DMS153 treated with DMSO at 0.1 percent for 48 hours (cell line): Measurements from ENCODE around the gene C5AR2.
"Not testable (repeated sequence)": the region's sequence is repeated elsewhere in the genome, so short reads cannot be mapped to it uniquely, and the experiment has no call there.

Experiments
- DNase-seq: peaks from one replicate; lab custom pipeline; 2025; ENCODE audit not compliant: unreplicated experiment; lab: John Stamatoyannopoulos, UW

The C5AR2 gene

GRCh38 chr19:47331931-47332547 is at the start of gene C5AR2:
Gene C5AR2, plus strand, starts transcription at chr19:47332175. Its CDS starts 8,625 bp downstream, at chr19:47340800.
- DNase-seq: no peak

DNA sequence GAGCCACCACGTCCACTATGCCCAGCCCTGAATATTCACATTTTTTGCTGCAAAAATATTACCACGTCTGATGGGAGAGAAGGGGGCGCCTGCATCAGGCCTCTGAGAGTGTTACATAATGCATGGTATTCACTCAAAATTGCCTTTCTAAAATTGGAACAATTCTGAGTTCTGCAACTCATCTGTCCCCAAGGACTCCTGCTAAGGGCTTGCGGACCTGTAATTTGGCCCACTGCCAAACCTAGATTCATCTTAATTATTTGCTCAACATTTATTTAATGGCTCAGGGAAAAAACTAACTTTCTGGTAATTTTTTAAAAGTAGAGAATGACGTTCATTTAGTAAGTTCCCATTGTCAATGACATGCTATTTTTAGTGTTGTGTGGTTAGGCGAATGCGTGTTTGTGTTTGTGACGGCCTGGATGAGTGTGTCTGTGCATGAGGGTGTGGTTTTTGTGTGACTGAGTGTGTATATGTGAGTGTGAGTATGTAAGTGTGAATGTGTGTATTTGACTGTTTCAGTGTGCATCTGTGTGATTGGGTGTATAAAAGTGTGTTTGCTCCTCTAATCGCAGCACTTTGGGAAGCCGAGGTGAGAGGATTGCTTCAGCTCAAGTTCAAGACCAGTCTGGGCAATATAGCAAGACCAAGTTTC is 48.4 kb upstream of the C5AR2 start:
- DNase-seq: no peak

GRCh38 chr19:47284324-47284899 is 47.6 kb upstream of the C5AR2 start:
- peak; percentile 11 for DNase-seq

- DNase-seq: peak; percentile 91
Observed at GRCh38 chr19:47296036-47296435, 35.9 kb upstream of the C5AR2 start.

- not testable (repeated sequence) for DNase-seq
Observed at GRCh38 chr19:47300867-47301266, 31.1 kb upstream of the C5AR2 start.

DNA sequence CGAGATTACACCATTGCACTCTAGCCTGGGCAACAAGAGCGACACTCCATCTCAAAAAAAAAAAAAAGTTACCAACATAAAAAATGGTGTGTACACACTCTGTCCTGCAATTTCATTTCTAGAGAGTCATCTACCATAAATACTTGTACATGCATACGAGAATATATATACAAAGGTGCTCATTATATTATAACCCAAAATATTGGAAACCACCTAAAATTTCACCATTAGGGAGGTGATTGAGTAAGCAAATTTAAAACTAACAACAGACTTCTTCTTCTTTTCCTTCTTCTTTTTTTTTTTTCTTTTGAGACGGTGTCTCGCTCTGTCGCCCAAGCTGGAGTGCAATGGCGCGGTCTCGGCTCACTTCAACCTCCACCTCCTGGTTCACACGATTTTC is 29.7 kb upstream of the C5AR2 start:
- no peak for DNase-seq

DNA sequence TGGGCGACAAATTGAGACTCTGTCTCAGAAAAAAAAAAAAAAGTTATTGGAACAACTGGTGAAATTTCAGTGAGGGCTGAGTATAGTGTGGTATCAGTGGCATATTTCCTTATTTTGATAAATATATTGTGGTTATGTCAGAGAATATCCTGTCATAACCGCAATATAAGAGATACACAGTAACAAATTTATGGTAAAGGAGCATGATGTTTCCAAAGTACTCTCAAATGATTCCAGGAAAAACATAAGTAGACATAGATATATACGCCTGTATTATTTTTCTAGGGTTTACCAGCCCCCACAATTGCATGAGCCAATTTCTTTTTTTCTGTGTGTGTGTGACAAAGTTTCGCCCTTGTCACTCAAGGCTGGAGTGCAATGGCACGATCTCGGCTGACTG is 28.0 kb upstream of the C5AR2 start:
- DNase-seq: no peak

DNA sequence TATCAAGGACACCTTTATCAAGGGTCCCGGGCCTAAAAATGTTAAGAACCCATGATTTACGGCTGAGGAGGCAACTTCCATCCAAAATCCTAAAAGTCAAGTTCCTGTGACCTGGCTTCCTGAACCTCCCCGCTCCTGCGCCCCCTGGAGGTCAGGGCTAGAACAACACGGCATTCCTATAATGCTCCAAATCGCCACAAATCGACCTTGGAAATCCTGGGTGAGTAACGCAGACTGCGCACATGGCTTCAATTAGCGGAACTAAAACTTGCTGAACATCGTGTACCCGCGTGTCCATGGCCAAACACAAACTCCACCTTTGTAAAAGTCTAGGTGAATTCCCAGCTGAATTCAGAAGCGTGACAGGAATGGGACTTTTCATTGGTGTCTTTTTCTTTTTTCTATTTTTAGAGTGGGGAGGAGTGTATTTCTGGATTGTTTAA is 26.6 kb upstream of the C5AR2 start:
- DNase-seq: peak; percentile 25

GRCh38 chr19:47306303-47306702 is 25.7 kb upstream of the C5AR2 start:
- no peak for DNase-seq

DNA sequence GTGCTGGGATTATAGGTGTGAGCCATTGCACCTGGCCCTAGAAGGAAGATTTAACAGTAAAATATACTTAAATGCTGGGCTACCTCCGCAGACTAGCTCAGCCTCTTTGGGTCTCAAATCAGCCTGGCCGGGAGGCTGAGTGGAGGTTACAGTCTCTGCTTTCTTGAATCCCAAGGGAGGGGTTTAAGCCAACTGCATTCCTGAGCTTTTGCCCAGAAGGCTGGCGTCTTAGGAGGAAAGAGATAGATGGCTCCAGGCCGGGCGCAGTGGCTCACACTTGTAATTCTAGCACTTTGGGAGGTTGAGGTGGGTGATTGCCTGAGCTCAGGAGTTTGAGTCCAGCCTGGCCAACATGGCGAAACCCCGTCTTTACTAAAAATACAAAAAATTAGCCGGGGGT is 22.9 kb upstream of the C5AR2 start:
- DNase-seq: no peak

DNA sequence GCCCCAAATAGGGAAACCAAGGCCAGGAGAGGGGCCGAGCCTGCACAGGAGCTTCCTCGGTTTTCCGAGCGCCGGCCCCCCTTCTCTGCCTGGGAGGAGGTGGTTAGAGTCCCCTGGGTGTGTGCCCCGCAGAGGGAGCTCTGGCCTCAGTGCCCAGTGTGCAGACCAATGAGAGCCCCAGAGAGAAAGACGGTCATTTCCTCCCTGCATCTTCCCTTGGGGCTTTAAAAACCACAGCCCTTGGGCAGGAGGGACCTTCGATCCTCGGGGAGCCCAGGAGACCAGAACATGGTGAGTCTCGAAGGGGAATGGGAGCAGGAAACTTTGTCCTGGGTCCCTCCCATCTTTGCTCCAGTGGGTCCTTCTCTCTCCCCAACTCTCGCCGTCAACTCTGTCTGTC is 22.4 kb upstream of the C5AR2 start, which contains the start of gene C5AR1:
TSS of gene C5AR1 (plus strand) at position 254 of the 400 bp plus-strand sequence. CDS start at position 289, 35 bp downstream.
- DNase-seq: no peak

DNA sequence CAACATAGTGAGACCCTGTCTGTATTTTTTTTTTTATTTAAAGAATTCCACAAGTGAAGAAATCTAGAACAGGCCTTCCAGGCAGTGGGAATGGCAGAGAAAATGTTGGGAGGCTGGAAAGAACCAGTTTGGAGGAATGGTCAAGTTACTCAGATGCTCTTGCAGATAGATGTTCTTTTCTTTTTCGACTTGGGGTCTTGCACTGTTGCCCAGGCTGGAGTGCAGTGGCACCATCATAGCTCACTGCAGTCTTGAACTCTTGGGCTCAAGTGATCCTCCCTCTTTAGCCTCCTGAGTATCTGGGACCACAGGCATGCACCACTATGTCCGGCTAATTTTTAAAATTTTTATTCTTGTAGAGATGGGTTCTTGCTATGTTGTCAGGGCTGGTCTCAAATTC is 21.7 kb upstream of the C5AR2 start:
- no peak for DNase-seq

GRCh38 chr19:47310819-47311218 is 21.2 kb upstream of the C5AR2 start:
- peak; percentile 8 for DNase-seq

- DNase-seq: no peak
Observed at GRCh38 chr19:47312366-47313006, 19.5 kb upstream of the C5AR2 start.

GRCh38 chr19:47313754-47314295 is 18.1 kb upstream of the C5AR2 start:
- no peak for DNase-seq

- no peak for DNase-seq
Observed at GRCh38 chr19:47315125-47315821, 16.7 kb upstream of the C5AR2 start.

GRCh38 chr19:47316513-47316912 is 15.5 kb upstream of the C5AR2 start:
- DNase-seq: no peak

DNA sequence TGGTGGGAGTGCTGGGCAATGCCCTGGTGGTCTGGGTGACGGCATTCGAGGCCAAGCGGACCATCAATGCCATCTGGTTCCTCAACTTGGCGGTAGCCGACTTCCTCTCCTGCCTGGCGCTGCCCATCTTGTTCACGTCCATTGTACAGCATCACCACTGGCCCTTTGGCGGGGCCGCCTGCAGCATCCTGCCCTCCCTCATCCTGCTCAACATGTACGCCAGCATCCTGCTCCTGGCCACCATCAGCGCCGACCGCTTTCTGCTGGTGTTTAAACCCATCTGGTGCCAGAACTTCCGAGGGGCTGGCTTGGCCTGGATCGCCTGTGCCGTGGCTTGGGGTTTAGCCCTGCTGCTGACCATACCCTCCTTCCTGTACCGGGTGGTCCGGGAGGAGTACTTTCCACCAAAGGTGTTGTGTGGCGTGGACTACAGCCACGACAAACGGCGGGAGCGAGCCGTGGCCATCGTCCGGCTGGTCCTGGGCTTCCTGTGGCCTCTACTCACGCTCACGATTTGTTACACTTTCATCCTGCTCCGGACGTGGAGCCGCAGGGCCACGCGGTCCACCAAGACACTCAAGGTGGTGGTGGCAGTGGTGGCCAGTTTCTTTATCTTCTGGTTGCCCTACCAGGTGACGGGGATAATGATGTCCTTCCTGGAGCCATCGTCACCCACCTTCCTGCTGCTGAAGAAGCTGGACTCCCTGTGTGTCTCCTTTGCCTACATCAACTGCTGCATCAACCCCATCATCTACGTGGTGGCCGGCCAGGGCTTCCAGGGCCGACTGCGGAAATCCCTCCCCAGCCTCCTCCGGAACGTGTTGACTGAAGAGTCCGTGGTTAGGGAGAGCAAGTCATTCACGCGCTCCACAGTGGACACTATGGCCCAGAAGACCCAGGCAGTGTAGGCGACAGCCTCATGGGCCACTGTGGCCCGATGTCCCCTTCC is 11.8 kb upstream of the C5AR2 start:
- no peak for DNase-seq

DNA sequence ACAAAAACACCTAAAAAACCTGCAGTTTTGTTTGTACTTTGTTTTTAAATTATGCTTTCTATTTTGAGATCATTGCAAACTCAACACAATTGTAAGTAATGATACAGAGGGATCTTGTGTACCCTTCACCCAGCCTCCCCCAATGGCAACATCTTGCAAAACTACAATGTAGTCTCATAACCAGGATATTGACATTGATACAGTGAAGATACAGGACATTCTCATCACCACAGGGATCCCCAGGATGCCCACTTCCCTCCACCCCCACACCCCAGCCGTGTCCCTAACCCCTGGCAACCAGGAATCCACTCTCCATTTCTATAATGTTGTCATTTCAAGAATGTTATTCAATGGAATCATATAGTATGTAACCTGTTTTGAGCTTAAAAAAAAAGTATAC is 10.3 kb upstream of the C5AR2 start:
- no peak for DNase-seq

DNA sequence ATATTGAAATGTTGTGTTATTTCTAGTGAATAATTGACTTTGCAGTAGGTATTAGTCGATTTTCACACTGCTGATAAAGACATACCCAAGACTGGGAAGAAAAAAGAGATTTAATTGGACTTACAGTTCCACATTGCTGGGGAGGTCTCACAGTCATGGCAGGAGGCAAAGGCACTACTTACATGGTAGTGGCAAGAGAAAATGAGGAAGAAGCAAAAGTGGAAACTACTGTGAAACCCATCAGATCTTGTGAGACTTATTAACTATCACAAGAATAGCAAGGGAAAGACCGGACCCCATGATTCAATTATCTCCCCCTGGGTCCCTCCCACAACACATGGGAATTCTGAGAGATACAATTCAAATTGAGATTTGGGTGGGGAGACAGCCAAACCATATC is 9.9 kb upstream of the C5AR2 start:
- no peak for DNase-seq
